HG02798 (cell line): ENCODE measurements around the gene CPD.

Experiments used
- ATAC-seq: cut with Tn5 transposase; IDR thresholded peaks from one replicate; pipeline ENCODE4 v1.9.1; 2021; ENCODE audit warnings: mild to moderate bottlenecking; ENCODE audit not compliant: unreplicated experiment, poor library complexity

CPD gene

DNA sequence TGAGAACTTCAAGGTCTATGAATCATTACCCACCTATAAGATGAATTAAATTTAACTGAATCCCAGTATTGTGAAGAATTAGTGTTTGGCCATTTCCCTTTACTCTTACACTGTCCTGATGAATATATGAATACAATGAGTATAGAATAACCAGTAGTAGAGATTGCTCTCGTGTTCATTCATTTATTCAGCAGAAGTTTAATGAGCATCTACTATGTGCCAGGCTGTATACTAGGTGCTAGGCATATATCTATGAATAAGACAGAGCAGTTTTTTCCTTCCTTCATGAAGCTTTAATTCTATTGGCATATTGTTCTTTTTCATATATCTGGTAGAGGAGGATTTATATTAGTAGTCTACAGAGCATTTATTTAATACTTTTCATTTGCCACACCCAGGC, 104.4 kb downstream of the CPD start:
- ATAC-seq, result no peak

GRCh38 chr17:30493780-30494179, 115.1 kb downstream of the CPD start:
- no peak for ATAC-seq

DNA sequence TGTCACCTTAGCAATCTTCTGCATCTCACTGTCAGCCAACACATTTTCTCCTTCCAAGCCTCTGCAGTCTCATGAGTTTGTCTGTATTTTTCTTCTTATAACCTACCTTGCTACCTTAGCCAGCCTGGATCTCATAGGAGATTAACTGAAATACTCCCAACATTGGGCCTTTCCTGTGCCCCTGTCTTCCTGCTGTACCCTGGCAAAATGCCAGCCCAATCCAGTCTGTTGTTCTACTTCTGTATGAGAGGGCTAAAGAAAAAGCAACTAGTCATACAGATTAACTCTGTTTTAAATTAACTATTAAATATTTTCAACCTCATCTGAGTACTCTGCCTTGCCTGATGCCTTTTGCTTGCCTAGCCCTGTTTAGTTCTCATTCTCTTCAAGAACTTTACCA, 116.9 kb downstream of the CPD start:
- no peak for ATAC-seq

- no peak for ATAC-seq
Observed at GRCh38 chr17:30503558-30503957, 124.8 kb downstream of the CPD start.

- no peak for ATAC-seq
Observed at GRCh38 chr17:30505868-30506417, 127.2 kb downstream of the CPD start.

DNA sequence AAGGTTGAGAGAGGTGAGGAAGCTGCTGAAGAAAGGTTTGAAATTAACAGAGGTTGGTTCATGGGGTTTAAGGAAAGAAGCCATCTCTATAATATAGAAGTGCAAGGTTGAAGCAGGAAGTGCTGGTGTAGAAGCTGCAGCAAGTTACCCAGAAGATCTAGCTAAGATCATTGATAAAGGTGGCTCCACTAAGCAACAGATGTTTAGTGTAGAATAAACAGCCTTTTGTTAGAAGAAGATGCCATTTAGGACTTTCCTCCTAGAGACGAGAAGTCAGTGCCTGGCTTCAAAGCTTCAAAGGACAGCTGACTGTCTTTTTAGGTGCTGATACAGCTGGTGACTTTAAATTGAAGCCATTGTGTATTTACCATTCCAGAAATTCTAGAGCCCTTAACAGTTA, 127.8 kb downstream of the CPD start:
- ATAC-seq, result no peak

GRCh38 chr17:30513346-30513745, 134.6 kb downstream of the CPD start:
- no peak for ATAC-seq

DNA sequence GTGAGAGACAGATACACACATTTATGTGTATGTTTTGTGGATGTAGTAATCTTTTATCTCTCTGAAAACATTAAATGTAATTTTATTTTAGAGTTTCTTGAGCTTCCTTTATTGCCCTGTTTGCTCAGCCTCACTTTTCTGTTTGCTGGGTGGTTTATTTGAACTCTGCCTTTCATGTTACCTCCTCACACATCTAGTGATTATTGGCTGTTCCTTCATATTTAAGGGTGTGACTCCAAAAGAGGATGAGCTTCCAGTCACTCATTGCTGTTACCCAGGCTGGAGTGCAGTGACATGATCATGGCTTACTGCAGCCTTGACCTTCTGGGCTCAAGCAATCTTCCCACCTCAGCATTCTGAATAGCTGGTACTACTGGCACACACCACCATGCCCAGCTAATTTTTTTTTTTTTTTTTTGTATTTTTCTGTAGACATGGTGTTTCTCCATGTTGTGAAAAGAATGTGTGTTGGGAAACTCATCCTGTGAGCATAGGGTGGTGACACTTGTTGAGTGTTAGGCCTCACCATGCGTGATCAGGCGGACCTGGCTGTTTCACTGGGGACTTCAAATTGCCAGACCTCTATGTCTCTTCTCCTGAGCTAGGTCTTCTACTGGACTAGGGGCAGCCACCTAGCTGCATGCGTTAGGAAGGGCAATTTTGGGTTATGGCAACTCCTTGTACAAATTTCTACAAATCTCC, 136.3 kb downstream of the CPD start:
- ATAC-seq, result no peak

DNA sequence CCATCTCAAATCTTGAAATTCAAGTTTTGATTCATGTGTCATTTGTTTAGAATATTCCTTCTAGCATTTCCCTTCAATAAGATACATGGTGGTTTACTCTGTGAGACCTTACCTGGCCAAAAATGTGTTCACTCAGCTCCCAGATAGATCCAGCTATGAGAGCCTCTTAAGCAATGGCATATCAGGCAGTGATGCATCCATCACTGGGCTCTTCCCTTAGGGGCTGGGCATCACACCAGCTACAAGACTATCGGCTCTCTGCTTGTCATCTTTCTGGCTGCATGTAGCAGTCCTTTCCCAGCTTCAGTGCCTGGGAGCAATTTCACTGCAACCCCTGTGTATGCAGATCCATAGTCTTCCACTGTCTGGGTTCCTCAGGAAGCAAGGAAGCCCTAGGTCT, 139.1 kb downstream of the CPD start:
- no peak for ATAC-seq

DNA sequence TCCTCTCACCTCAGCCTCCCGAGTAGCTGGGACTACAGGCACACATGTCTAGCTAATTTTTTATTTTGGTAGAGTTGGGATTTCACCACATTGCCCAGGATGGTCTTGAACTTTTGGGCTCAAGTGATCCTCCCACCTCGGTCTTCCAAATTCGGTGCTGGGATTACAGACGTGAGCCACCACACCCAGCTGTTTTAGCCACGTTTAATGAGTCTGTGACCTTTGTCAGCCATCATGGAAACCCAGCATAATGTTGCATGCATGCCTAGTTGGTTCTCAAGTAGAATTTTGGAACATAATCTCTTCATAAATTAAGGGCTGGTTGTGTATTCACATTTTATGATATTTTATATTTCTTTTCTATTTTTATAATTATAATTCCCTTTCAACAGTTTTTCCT, 140.4 kb downstream of the CPD start:
- ATAC-seq, result no peak
